Measurements from ENCODE around the gene RNU6-1. TPM values are rescaled to one million over a fixed set of nuclear protein-coding genes. Genes with fewer than 3 reads are reported as not detected.

Gene RNU6-1
- total RNA-seq, 1 donor from 2014 or later = not detected

GRCh38 chr15:67790610-67791319 lies 49.1 kb downstream of the RNU6-1 start:
- H3K4me3 Mint-ChIP-seq (ENCODE audit: unreplicated experiment) = no peak overlapping the region
- peaks cover 14% of the 10 kb centered on the region for H3K36me3 Mint-ChIP-seq (ENCODE audit: unreplicated experiment)
- no peaks in the 10 kb centered on the region for H3K27me3 Mint-ChIP-seq (ENCODE audit: unreplicated experiment)
- no peak for TF ChIP-seq CTCF (IDR thresholded peaks at IDR 0.05)
- no peak overlapping the region for H3K27ac Mint-ChIP-seq (ENCODE audit: unreplicated experiment)
- DNase-seq (ENCODE audit: extremely low spot score, unreplicated experiment) = no peak
- peaks cover 2% of the 10 kb centered on the region for H3K9me3 Mint-ChIP-seq (ENCODE audit: unreplicated experiment)
- H3K4me1 Mint-ChIP-seq (ENCODE audit: unreplicated experiment) = peaks cover 16% of the 10 kb centered on the region

Other genes starting within 250 kb of the RNU6-1 start
- 0.42 and 0.48 TPM in 2 replicates for gene SKOR1, start 14.5 kb downstream of the RNU6-1 start, total RNA-seq
- 38.0 and 40.6 TPM in 2 replicates for gene PIAS1, start 214.3 kb upstream of the RNU6-1 start, total RNA-seq